WTC11 (cell line): ENCODE results near the gene JTB. TPM values are rescaled to one million over a fixed set of nuclear protein-coding genes. Genes with fewer than 3 reads are reported as not detected.

Experiments
- ATAC-seq: fragments of 200-7000 bp; cut with Tn5 transposase; 2 replicates; pipeline ENCODE4 v1.10.0; 2021; ENCODE audit warnings: mild to moderate bottlenecking, moderate library complexity
- CTCF ChIA-PET: fragments of 300-600 bp; sonication (Branson Sonifier 250); formaldehyde crosslinking; loops from one replicate; lab custom pipeline; 2021; ENCODE audit warnings: antibody characterized with exemption; lab: Charles Lee
- POLR2A ChIA-PET: fragments of 350-600 bp; sonication (Branson Sonifier 250); formaldehyde crosslinking; loops from one replicate; lab custom pipeline; 2021; ENCODE audit warnings: antibody characterized with exemption; lab: Charles Lee
- DNase-seq: peaks from one replicate; pipeline ENCODE4 v3.0.0; 2021; ENCODE audit warnings: low spot score
- H3K27ac Mint-ChIP-seq: 2 replicates; pipeline ENCODE4 v1.8.0; 2021; ENCODE audit warnings: mixed read lengths
- H3K27me3 Mint-ChIP-seq: 2 replicates; pipeline ENCODE4 v1.8.0; 2021; ENCODE audit warnings: low read depth, mild to moderate bottlenecking, moderate library complexity, mixed read lengths
- H3K36me3 Mint-ChIP-seq: 2 replicates; pipeline ENCODE4 v1.8.0; 2021; ENCODE audit warnings: mixed read lengths
- H3K4me1 Mint-ChIP-seq: 2 replicates; pipeline ENCODE4 v1.8.0; 2022; ENCODE audit warnings: mixed read lengths
- H3K4me3 Mint-ChIP-seq: 2 replicates; pipeline ENCODE4 v1.8.0; 2021; ENCODE audit warnings: mild to moderate bottlenecking, moderate library complexity, mixed read lengths
- H3K9me3 Mint-ChIP-seq: 2 replicates; pipeline ENCODE4 v1.8.0; 2021; ENCODE audit warnings: mixed read lengths
- ETV6 ChIP-seq: sonication (generic); formaldehyde crosslinking; IDR thresholded peaks from 2 replicates; pipeline ENCODE4 v1.8.1; 2022; ENCODE audit warnings: mild to moderate bottlenecking, missing genetic modification reagents
- GABPB1 ChIP-seq: sonication (generic); formaldehyde crosslinking; IDR thresholded peaks from 2 replicates; pipeline ENCODE4 v1.8.1; 2023; ENCODE audit warnings: mild to moderate bottlenecking, missing genetic modification reagents
- JUN ChIP-seq: sonication (generic); formaldehyde crosslinking; IDR thresholded peaks from 2 replicates; pipeline ENCODE4 v1.8.0; 2023; ENCODE audit warnings: mild to moderate bottlenecking, missing genetic modification reagents
- KAT7 ChIP-seq: sonication (generic); formaldehyde crosslinking; IDR thresholded peaks from 2 replicates; pipeline ENCODE4 v1.8.1; 2023; ENCODE audit warnings: missing genetic modification reagents, mild to moderate bottlenecking, borderline replicate concordance
- NFATC4 ChIP-seq: fragments of 250-450 bp; sonication (Bioruptor Pico); IDR thresholded peaks from 2 replicates; pipeline ENCODE4 v1.9.0; 2021; ENCODE audit warnings: mild to moderate bottlenecking
- NR3C1 ChIP-seq: sonication (generic); formaldehyde crosslinking; conservative IDR thresholded peaks from 2 replicates; pipeline ENCODE4 v1.8.1; 2023; ENCODE audit warnings: low read depth, mild to moderate bottlenecking, missing genetic modification reagents
- RORB ChIP-seq: fragments of 250-450 bp; sonication (Bioruptor Pico); IDR thresholded peaks from 2 replicates; pipeline ENCODE4 v1.9.0; 2021; ENCODE audit warnings: mild to moderate bottlenecking
- ZBTB21 ChIP-seq: sonication (generic); formaldehyde crosslinking; IDR thresholded peaks from 2 replicates; pipeline ENCODE4 v1.8.1; 2023; ENCODE audit warnings: mild to moderate bottlenecking, missing genetic modification reagents, borderline replicate concordance
- ZNF121 ChIP-seq: sonication (generic); formaldehyde crosslinking; IDR thresholded peaks from 2 replicates; pipeline ENCODE4 v1.8.0; 2023; ENCODE audit warnings: missing genetic modification reagents
- ZNF138 ChIP-seq: sonication (generic); formaldehyde crosslinking; conservative IDR thresholded peaks from 2 replicates; pipeline ENCODE4 v1.8.1; 2022; ENCODE audit warnings: mild to moderate bottlenecking, moderate library complexity, missing genetic modification reagents
- ZNF263 ChIP-seq: sonication (generic); formaldehyde crosslinking; IDR thresholded peaks from 2 replicates; pipeline ENCODE4 v1.8.1; 2022; ENCODE audit warnings: low read depth, mild to moderate bottlenecking, moderate library complexity, missing genetic modification reagents
- ZNF396 ChIP-seq: fragments of 250-450 bp; sonication (Bioruptor Pico); IDR thresholded peaks from 2 replicates; pipeline ENCODE4 v1.8.0; 2021; ENCODE audit warnings: mild to moderate bottlenecking, moderate library complexity, borderline replicate concordance
- total RNA-seq: library from RNA; stranded (reverse); gene quantifications from 3 replicates; pipeline ENCODE4 v1.2.3, GENCODE V29; 2021
- TF ChIP-seq, protein P1 (sequence below): sonication (generic); formaldehyde crosslinking; IDR thresholded peaks from 2 replicates; pipeline ENCODE4 v1.8.1; 2022; ENCODE audit warnings: low read depth, mild to moderate bottlenecking, moderate library complexity, missing genetic modification reagents, borderline replicate concordance
- TF ChIP-seq, protein P2 (sequence below): sonication (generic); formaldehyde crosslinking; IDR thresholded peaks from 2 replicates; pipeline ENCODE4 v1.8.1; 2023; ENCODE audit warnings: mild to moderate bottlenecking, missing genetic modification reagents
- TF ChIP-seq, protein P3 (sequence below): fragments of 250-450 bp; sonication (Bioruptor Pico); IDR thresholded peaks from 2 replicates; pipeline ENCODE4 v2.1.2; 2022; ENCODE audit warnings: mild to moderate bottlenecking, moderate library complexity
- TF ChIP-seq, protein P4 (sequence below): fragments of 250-450 bp; sonication (Bioruptor Pico); IDR thresholded peaks from 2 replicates; pipeline ENCODE4 v1.8.0; 2021; ENCODE audit warnings: mild to moderate bottlenecking
- TF ChIP-seq, protein P5 (sequence below): sonication (generic); formaldehyde crosslinking; IDR thresholded peaks from 2 replicates; pipeline ENCODE4 v1.8.0; 2023; ENCODE audit warnings: missing genetic modification reagents
- TF ChIP-seq, protein P6 (sequence below): fragments of 200-600 bp; IDR thresholded peaks from 2 replicates; pipeline ENCODE4 v1.8.0; 2022; ENCODE audit warnings: antibody characterized with exemption
- TF ChIP-seq, protein P7 (sequence below): fragments of 250-450 bp; sonication (Bioruptor Pico); IDR thresholded peaks from 2 replicates; pipeline ENCODE4 v1.9.0; 2021; ENCODE audit warnings: mild to moderate bottlenecking
- TF ChIP-seq, protein P8 (sequence below): sonication (generic); formaldehyde crosslinking; conservative IDR thresholded peaks from 2 replicates; pipeline ENCODE4 v1.8.1; 2022; ENCODE audit warnings: mild to moderate bottlenecking, missing genetic modification reagents

Gene JTB
- total RNA-seq, 1 experiment from 2014 or later: 90.3 TPM

DNA sequence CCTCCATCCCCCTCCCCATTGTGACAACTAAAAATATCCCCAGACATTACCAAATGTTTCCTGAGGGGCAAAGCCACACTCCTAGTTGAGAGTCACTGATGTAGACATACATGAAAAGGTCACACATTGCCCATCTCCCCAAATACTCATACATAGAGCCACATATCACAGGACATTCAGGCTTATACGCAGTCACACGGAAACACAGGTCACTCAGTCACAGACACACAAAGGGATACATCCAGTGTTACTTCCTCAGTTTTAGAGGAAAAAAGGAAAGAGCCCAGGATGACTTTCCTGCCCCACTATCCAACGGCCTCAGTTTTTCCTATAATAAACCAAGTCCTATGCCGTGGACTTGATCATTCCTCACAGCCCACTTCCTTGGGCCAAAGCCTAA lies 16.1 kb downstream of the JTB start:
- TF ChIP-seq, protein P1, sequence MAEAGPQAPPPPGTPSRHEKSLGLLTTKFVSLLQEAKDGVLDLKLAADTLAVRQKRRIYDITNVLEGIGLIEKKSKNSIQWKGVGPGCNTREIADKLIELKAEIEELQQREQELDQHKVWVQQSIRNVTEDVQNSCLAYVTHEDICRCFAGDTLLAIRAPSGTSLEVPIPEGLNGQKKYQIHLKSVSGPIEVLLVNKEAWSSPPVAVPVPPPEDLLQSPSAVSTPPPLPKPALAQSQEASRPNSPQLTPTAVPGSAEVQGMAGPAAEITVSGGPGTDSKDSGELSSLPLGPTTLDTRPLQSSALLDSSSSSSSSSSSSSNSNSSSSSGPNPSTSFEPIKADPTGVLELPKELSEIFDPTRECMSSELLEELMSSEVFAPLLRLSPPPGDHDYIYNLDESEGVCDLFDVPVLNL (CRISPR knock-in tag): no peak
- Mint-ChIP-seq H3K4me3 (peak overlapping the region; percentile 92), H3K4me1 (peaks cover 59% of the 10 kb centered on the region), H3K27ac (peak overlapping the region; percentile 100), H3K27me3 (no peaks in the 10 kb centered on the region), H3K9me3 (peaks cover 5% of the 10 kb centered on the region), H3K36me3 (peaks cover 34% of the 10 kb centered on the region)
- ATAC-seq (no peak), DNase-seq (no peak)
- ChIA-PET CTCF (interaction anchor here (3.0 kb wide), 1 partner anchor 15 kb away, joined by 27 read pairs; the partner anchor contains the start of gene DENND4B), POLR2A (interaction anchor here (2.0 kb wide), 1 partner anchor 186 kb away, joined by 5 read pairs; the partner anchor contains the start of gene SLC27A3)

DNA sequence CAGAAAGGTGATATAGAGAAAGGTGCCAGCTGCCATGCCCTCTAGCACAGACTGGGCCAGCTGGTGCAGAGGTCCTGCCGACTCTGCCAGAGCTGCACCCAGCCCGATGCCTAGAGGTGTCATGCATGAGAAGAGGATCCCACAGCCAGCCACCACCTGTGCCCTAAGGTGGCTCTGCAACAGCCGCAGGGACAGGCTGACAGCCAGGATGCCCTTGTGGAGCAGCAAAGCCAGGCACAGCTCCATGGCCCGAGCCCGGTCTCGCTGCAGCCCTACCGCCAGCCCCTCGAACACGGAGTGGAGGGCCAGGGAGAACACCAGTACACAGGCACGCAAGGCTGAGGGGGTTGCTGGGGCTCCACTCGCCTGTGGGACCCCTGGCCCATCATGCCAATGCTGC lies 17.3 kb downstream of the JTB start:
- Mint-ChIP-seq H3K4me1 (peaks cover 53% of the 10 kb centered on the region), H3K4me3 (peak overlapping the region; percentile 92; the same call in 1 of the 2 replicates), H3K27me3 (no peaks in the 10 kb centered on the region), H3K36me3 (peaks cover 27% of the 10 kb centered on the region), H3K27ac (peak overlapping the region; percentile 91), H3K9me3 (no peaks in the 10 kb centered on the region)
- TF ChIP-seq, protein P2, sequence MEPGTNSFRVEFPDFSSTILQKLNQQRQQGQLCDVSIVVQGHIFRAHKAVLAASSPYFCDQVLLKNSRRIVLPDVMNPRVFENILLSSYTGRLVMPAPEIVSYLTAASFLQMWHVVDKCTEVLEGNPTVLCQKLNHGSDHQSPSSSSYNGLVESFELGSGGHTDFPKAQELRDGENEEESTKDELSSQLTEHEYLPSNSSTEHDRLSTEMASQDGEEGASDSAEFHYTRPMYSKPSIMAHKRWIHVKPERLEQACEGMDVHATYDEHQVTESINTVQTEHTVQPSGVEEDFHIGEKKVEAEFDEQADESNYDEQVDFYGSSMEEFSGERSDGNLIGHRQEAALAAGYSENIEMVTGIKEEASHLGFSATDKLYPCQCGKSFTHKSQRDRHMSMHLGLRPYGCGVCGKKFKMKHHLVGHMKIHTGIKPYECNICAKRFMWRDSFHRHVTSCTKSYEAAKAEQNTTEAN (CRISPR knock-in tag): no peak
- TF ChIP-seq ZNF396 (CRISPR knock-in tag) (no peak), GABPB1 (CRISPR knock-in tag) (no peak), NFATC4 (CRISPR knock-in tag) (no peak), ZNF138 (no peak)
- TF ChIP-seq, protein P3, sequence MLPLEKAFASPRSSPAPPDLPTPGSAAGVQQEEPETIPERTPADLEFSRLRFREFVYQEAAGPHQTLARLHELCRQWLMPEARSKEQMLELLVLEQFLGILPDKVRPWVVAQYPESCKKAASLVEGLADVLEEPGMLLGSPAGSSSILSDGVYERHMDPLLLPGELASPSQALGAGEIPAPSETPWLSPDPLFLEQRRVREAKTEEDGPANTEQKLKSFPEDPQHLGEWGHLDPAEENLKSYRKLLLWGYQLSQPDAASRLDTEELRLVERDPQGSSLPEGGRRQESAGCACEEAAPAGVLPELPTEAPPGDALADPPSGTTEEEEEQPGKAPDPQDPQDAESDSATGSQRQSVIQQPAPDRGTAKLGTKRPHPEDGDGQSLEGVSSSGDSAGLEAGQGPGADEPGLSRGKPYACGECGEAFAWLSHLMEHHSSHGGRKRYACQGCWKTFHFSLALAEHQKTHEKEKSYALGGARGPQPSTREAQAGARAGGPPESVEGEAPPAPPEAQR: no peak
- TF ChIP-seq, protein P4, sequence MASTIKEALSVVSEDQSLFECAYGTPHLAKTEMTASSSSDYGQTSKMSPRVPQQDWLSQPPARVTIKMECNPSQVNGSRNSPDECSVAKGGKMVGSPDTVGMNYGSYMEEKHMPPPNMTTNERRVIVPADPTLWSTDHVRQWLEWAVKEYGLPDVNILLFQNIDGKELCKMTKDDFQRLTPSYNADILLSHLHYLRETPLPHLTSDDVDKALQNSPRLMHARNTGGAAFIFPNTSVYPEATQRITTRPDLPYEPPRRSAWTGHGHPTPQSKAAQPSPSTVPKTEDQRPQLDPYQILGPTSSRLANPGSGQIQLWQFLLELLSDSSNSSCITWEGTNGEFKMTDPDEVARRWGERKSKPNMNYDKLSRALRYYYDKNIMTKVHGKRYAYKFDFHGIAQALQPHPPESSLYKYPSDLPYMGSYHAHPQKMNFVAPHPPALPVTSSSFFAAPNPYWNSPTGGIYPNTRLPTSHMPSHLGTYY (CRISPR knock-in tag): no peak
- TF ChIP-seq, protein P5, sequence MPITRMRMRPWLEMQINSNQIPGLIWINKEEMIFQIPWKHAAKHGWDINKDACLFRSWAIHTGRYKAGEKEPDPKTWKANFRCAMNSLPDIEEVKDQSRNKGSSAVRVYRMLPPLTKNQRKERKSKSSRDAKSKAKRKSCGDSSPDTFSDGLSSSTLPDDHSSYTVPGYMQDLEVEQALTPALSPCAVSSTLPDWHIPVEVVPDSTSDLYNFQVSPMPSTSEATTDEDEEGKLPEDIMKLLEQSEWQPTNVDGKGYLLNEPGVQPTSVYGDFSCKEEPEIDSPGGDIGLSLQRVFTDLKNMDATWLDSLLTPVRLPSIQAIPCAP (CRISPR knock-in tag): no peak
- TF ChIP-seq, protein P6, sequence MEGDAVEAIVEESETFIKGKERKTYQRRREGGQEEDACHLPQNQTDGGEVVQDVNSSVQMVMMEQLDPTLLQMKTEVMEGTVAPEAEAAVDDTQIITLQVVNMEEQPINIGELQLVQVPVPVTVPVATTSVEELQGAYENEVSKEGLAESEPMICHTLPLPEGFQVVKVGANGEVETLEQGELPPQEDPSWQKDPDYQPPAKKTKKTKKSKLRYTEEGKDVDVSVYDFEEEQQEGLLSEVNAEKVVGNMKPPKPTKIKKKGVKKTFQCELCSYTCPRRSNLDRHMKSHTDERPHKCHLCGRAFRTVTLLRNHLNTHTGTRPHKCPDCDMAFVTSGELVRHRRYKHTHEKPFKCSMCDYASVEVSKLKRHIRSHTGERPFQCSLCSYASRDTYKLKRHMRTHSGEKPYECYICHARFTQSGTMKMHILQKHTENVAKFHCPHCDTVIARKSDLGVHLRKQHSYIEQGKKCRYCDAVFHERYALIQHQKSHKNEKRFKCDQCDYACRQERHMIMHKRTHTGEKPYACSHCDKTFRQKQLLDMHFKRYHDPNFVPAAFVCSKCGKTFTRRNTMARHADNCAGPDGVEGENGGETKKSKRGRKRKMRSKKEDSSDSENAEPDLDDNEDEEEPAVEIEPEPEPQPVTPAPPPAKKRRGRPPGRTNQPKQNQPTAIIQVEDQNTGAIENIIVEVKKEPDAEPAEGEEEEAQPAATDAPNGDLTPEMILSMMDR: no peak
- ChIA-PET POLR2A (interaction anchor here (1.0 kb wide), 1 partner anchor 17 kb away, joined by 4 read pairs; the partner anchor contains the start of gene JTB), CTCF (no interaction called here)
- DNase-seq: no peak
- ATAC-seq: no peak

DNA sequence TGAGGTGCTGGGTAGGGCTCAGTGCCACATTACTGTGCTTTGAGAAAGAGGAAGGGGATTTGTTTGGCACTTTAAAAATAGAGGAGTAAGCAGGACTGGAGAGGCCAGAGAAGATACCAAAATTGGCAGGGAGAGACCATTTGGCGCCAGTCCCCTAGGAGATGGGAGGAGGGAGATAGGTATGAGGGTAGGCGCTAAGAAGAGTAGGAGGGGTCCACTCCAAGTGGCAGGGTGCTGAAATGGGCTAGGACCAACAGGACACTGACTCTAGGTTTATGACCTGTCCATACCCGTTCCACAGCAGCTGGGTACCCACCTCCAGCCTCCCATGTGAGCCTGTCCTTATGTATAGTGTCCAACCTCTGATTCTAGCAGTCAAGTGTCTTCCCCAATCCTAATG lies 18.0 kb downstream of the JTB start:
- H3K27me3 Mint-ChIP-seq: no peaks in the 10 kb centered on the region
- ChIA-PET POLR2A (interaction anchor here (1.0 kb wide), 1 partner anchor 18 kb away, joined by 4 read pairs; the partner anchor contains the start of gene JTB), CTCF (interaction anchor here (2.5 to 3.1 kb wide), 2 partner anchors 8 to 13 kb away, joined by 11 to 12 read pairs; partner anchors contain the start of genes CREB3L4 and DENND4B)
- H3K4me1 Mint-ChIP-seq: peaks cover 50% of the 10 kb centered on the region
- H3K9me3 Mint-ChIP-seq: no peaks in the 10 kb centered on the region
- H3K27ac Mint-ChIP-seq: peak overlapping the region; percentile 88
- no peak for ATAC-seq
- peaks cover 28% of the 10 kb centered on the region for H3K36me3 Mint-ChIP-seq
- H3K4me3 Mint-ChIP-seq: peak overlapping the region; percentile 94
- no peak for DNase-seq
- TF ChIP-seq ZBTB21 (CRISPR knock-in tag): no peak
- TF ChIP-seq ZNF263 (CRISPR knock-in tag): no peak
- no peak for TF ChIP-seq ZNF138
- no peak for TF ChIP-seq JUN (CRISPR knock-in tag)
- no peak for TF ChIP-seq ETV6
- no peak for TF ChIP-seq ZNF121 (CRISPR knock-in tag)
- TF ChIP-seq, protein P7, sequence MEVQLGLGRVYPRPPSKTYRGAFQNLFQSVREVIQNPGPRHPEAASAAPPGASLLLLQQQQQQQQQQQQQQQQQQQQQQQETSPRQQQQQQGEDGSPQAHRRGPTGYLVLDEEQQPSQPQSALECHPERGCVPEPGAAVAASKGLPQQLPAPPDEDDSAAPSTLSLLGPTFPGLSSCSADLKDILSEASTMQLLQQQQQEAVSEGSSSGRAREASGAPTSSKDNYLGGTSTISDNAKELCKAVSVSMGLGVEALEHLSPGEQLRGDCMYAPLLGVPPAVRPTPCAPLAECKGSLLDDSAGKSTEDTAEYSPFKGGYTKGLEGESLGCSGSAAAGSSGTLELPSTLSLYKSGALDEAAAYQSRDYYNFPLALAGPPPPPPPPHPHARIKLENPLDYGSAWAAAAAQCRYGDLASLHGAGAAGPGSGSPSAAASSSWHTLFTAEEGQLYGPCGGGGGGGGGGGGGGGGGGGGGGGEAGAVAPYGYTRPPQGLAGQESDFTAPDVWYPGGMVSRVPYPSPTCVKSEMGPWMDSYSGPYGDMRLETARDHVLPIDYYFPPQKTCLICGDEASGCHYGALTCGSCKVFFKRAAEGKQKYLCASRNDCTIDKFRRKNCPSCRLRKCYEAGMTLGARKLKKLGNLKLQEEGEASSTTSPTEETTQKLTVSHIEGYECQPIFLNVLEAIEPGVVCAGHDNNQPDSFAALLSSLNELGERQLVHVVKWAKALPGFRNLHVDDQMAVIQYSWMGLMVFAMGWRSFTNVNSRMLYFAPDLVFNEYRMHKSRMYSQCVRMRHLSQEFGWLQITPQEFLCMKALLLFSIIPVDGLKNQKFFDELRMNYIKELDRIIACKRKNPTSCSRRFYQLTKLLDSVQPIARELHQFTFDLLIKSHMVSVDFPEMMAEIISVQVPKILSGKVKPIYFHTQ (CRISPR knock-in tag): no peak
- TF ChIP-seq, protein P8, sequence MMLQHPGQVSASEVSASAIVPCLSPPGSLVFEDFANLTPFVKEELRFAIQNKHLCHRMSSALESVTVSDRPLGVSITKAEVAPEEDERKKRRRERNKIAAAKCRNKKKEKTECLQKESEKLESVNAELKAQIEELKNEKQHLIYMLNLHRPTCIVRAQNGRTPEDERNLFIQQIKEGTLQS (CRISPR knock-in tag): no peak
- TF ChIP-seq KAT7: no peak
- TF ChIP-seq RORB: no peak
- TF ChIP-seq NR3C1 (CRISPR knock-in tag): no peak
